ENCODE measurements around the gene KRT85. TPM values are rescaled to one million over a fixed set of nuclear protein-coding genes. Genes with fewer than 3 reads are reported as not detected.

Gene KRT85
- total and polyA plus RNA-seq, 2 experiments from 2014 or later = 0.12 TPM; not detected in 1

DNA sequence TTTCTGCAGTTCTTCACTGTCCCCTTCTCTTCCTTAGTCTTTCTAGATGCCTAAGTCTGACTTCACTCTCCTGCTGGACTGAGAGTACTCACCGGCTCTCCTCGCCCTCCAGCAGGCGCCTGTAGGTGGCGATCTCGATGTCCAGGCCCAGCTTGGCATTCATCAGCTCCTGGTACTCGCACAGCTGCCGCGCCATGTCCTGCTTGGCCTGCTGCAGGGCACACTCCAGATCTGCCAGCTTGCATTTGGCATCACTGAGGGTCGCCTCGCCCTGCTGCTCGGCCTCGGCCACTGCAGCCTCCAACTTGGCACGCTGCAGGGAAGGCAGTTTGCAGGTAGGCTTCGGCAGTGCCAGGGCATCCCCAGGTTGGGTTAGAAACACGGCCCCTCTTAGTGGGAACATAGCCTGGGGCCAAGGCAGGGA is 13.0 kb upstream of the KRT85 start:
- peak; percentile 48 to 52 for DNase-seq (ENCODE audit: low read depth in 1 of 2, low spot score in 1 of 2)
- H3K4me3 ChIP-seq = no peak overlapping the region
- peak; percentile 75 for TF ChIP-seq CTCF (IDR thresholded peaks at IDR 0.05; ENCODE audit: low read depth, low read length)

GRCh38 chr12:52379536-52379935 is 12.3 kb upstream of the KRT85 start:
- Histone ChIP-seq H3K9me3 (ENCODE audit: low read depth) (no peaks in the 10 kb centered on the region), H3K4me3 (no peak overlapping the region), H3K36me3 (no peaks in the 10 kb centered on the region), H3K27ac (no peak overlapping the region), H3K27me3 (peaks cover 38% of the 10 kb centered on the region), H3K4me1 (ENCODE audit: low read depth) (no peaks in the 10 kb centered on the region)
- TF ChIP-seq CTCF (IDR thresholded peaks at IDR 0.05; ENCODE audit: low read depth, low read length) = no peak
- DNase-seq (ENCODE audit: low read depth in 1 of 2, low spot score in 1 of 2) = no peak

More for the DNA sequence above, 13.0 kb upstream of the KRT85 start:
- Histone ChIP-seq H3K27ac (no peak overlapping the region), H3K36me3 (no peaks in the 10 kb centered on the region), H3K27me3 (peaks cover 39% of the 10 kb centered on the region), H3K9me3 (ENCODE audit: low read depth) (no peaks in the 10 kb centered on the region), H3K4me1 (ENCODE audit: low read depth) (no peaks in the 10 kb centered on the region)

- Histone ChIP-seq H3K27me3 (peaks cover 23% of the 10 kb centered on the region), H3K4me3 (no peak overlapping the region), H3K27ac (no peak overlapping the region), H3K4me1 (ENCODE audit: low read depth) (no peaks in the 10 kb centered on the region), H3K9me3 (ENCODE audit: low read depth) (no peaks in the 10 kb centered on the region), H3K36me3 (no peaks in the 10 kb centered on the region)
- no peak for TF ChIP-seq CTCF (IDR thresholded peaks at IDR 0.05; ENCODE audit: low read depth, low read length)
- DNase-seq (ENCODE audit: low read depth in 1 of 2, low spot score in 1 of 2) = no peak
These were observed 10.8 kb upstream of the KRT85 start for GRCh38 chr12:52378091-52378490.

DNA sequence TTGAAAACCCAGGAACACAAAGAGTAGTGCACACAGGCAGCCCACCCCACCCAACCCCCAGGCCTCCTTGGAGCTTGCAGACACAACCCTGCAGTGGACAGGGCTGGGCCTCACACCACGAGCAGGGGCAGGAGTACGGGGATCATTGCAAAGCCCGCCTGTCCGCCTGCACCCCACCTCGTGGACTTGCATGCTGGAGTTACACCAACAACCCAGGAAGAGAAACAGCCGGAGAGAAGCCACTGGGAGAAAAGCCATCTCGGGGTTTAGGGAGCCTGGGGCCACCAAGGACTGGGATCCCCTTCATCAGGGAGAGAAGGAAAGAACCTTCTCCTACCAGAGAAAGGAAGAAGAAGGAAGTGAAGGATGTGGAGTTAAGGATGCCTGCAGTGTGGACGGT is 10.0 kb upstream of the KRT85 start:
- no peak overlapping the region for H3K4me3 ChIP-seq
- no peak overlapping the region for H3K27ac ChIP-seq
- no peaks in the 10 kb centered on the region for H3K9me3 ChIP-seq (ENCODE audit: low read depth)
- no peaks in the 10 kb centered on the region for H3K4me1 ChIP-seq (ENCODE audit: low read depth)
- no peak for TF ChIP-seq CTCF (IDR thresholded peaks at IDR 0.05; ENCODE audit: low read depth, low read length)
- peaks cover 16% of the 10 kb centered on the region for H3K27me3 ChIP-seq
- H3K36me3 ChIP-seq = no peaks in the 10 kb centered on the region
- no peak for DNase-seq (ENCODE audit: low read depth in 1 of 2, low spot score in 1 of 2)

GRCh38 chr12:52372216-52373154 is 5.2 kb upstream of the KRT85 start:
- DNase-seq (ENCODE audit: low read depth in 1 of 2, low spot score in 1 of 2) = peak; percentile 82 to 96
- Histone ChIP-seq H3K27ac (no peak overlapping the region), H3K27me3 (peaks cover 42% of the 10 kb centered on the region), H3K4me1 (ENCODE audit: low read depth) (no peaks in the 10 kb centered on the region), H3K9me3 (ENCODE audit: low read depth) (no peaks in the 10 kb centered on the region), H3K36me3 (no peaks in the 10 kb centered on the region), H3K4me3 (no peak overlapping the region)
- TF ChIP-seq CTCF (IDR thresholded peaks at IDR 0.05; ENCODE audit: low read depth, low read length) = peak; percentile 79
